HL-60 (cell line): Measurements from ENCODE around the gene PTGS1.
"Not testable (repeated sequence)": the region's sequence is repeated elsewhere in the genome, so short reads cannot be mapped to it uniquely, and the experiment has no call there.

Source experiments
- DNase-seq, 2 experiments: peaks; one replicate each; pipeline ENCODE4 v3.0.0-alpha.2; 2010 to 2020; ENCODE audit warnings: low read depth in 1 of 2, low spot score in 1 of 2
- H3K27ac ChIP-seq: fragments of 250-450 bp; sonication (Bioruptor Pico); replicated peaks from 2 replicates; pipeline ENCODE4 v1.5.1; 2020; ENCODE audit warnings: mild to moderate bottlenecking, moderate library complexity
- H3K27me3 ChIP-seq: fragments of 250-450 bp; sonication (Bioruptor Pico); 2 replicates; pipeline ENCODE4 v1.5.1; 2021; ENCODE audit warnings: mild to moderate bottlenecking, moderate library complexity; ENCODE audit not compliant: insufficient read depth, poor library complexity, severe bottlenecking
- H3K4me3 ChIP-seq: replicated peaks from 2 replicates; pipeline ENCODE4 v1.5.1; 2011; ENCODE audit warnings: mild to moderate bottlenecking, control low read depth, low read length; ENCODE audit not compliant: insufficient read depth
- CTCF ChIP-seq: IDR thresholded peaks from one replicate; pipeline ENCODE4 v1.5.1; 2011; ENCODE audit warnings: low read length, control low read depth, inconsistent platforms; ENCODE audit not compliant: insufficient read depth
- GABPA ChIP-seq: IDR thresholded peaks from 2 replicates; pipeline ENCODE4 v1.6.1; 2012; ENCODE audit warnings: low read depth
- POLR2AphosphoS5 ChIP-seq: IDR thresholded peaks from 2 replicates; pipeline ENCODE4 v1.6.1; 2012; ENCODE audit warnings: low read depth
- REST ChIP-seq: IDR thresholded peaks from 2 replicates; pipeline ENCODE4 v1.6.1; 2012; ENCODE audit warnings: low read depth; ENCODE audit not compliant: insufficient replicate concordance
- SPI1 ChIP-seq: IDR thresholded peaks from 2 replicates; pipeline ENCODE4 v1.6.1; 2012; ENCODE audit warnings: low read depth, mild to moderate bottlenecking, borderline replicate concordance

PTGS1 gene

GRCh38 chr9:122360891-122361290, 9.9 kb upstream of the PTGS1 start:
- Histone ChIP-seq H3K27ac (no peak overlapping the region), H3K27me3 (no peaks in the 10 kb centered on the region), H3K4me3 (no peak overlapping the region)
- TF ChIP-seq GABPA, result no peak
- no peak for DNase-seq

- not testable (repeated sequence) for DNase-seq, H3K4me3 ChIP-seq, H3K27ac ChIP-seq, H3K27me3 ChIP-seq
Observed at GRCh38 chr9:122363131-122363530, 7.7 kb upstream of the PTGS1 start.

- Histone ChIP-seq H3K27ac (no peak overlapping the region), H3K27me3 (no peaks in the 10 kb centered on the region), H3K4me3 (no peak overlapping the region)
- TF ChIP-seq SPI1 (no peak), GABPA (no peak), POLR2AphosphoS5 (no peak), REST (no peak)
- no peak for DNase-seq
Observed at GRCh38 chr9:122364117-122364782, 6.6 kb upstream of the PTGS1 start.

GRCh38 chr9:122364783-122365150, 6.1 kb upstream of the PTGS1 start:
- H3K27ac ChIP-seq, result no peak overlapping the region

More at GRCh38 chr9:122364783-122365150, 6.1 kb upstream of the PTGS1 start:
- H3K4me3 ChIP-seq, result no peak overlapping the region
- TF ChIP-seq SPI1 (no peak), REST (no peak), GABPA (no peak), CTCF (no peak), POLR2AphosphoS5 (no peak)
- no peak for DNase-seq
- H3K27me3 ChIP-seq, result no peaks in the 10 kb centered on the region
